ENCODE data around the gene VPREB3. TPM values are rescaled to one million over a fixed set of nuclear protein-coding genes. Genes with fewer than 3 reads are reported as not detected.
A peak's percentile ranks its signal among the peaks of the same experiment; 100 is the strongest.

VPREB3 gene
- total RNA-seq, 1 experiment from 2014 or later, result 642 TPM

- no peaks in the 10 kb centered on the region for H3K9me2 ChIP-seq (replicated peaks; ENCODE audit: insufficient read depth, low read length)
- H3K27me3 ChIP-seq (ENCODE audit: low read length), result no peaks in the 10 kb centered on the region
- peaks cover 44% of the 10 kb centered on the region for H3K4me1 ChIP-seq (ENCODE audit: low read length)
- peaks cover 4% of the 10 kb centered on the region; the same call in 1 of the 2 replicates for H4K20me1 ChIP-seq (ENCODE audit: insufficient read depth, low read depth, low read length)
- H2AFZ ChIP-seq (ENCODE audit: low read length), result no peak overlapping the region
- H3K4me3 ChIP-seq (ENCODE audit: low read length), result peak overlapping the region; percentile 87; the same call in 1 of the 2 replicates
- H3K4me2 ChIP-seq (ENCODE audit: low read depth, low read length, poor library complexity, severe bottlenecking), result peak overlapping the region; percentile 68
- H3K9ac ChIP-seq (ENCODE audit: low read length), result peak overlapping the region; percentile 92
- DNase-seq, result peak; percentile 45
- H3K9me3 ChIP-seq (ENCODE audit: low read length), result no peaks in the 10 kb centered on the region
- H3K27ac ChIP-seq (ENCODE audit: low read length), result peak overlapping the region; percentile 81
- H3K79me2 ChIP-seq (ENCODE audit: low read length), result peaks cover 20% of the 10 kb centered on the region; the same call in 1 of the 2 replicates
- H3K36me3 ChIP-seq (ENCODE audit: insufficient read depth, low read length), result no peaks in the 10 kb centered on the region
Observed at GRCh38 chr22:23774114-23774921, 20.1 kb upstream of the VPREB3 start.

- Histone ChIP-seq H3K4me3 (ENCODE audit: low read length) (peak overlapping the region; percentile 87), H2AFZ (ENCODE audit: low read length) (no peak overlapping the region), H3K36me3 (ENCODE audit: insufficient read depth, low read length) (no peaks in the 10 kb centered on the region), H4K20me1 (ENCODE audit: insufficient read depth, low read depth, low read length) (peaks cover 4% of the 10 kb centered on the region; the same call in 1 of the 2 replicates), H3K79me2 (ENCODE audit: low read length) (peaks cover 20% of the 10 kb centered on the region; the same call in 1 of the 2 replicates), H3K9me2 (replicated peaks; ENCODE audit: insufficient read depth, low read length) (no peaks in the 10 kb centered on the region), H3K4me2 (ENCODE audit: low read depth, low read length, poor library complexity, severe bottlenecking) (peak overlapping the region; percentile 68), H3K27ac (ENCODE audit: low read length) (peak overlapping the region; percentile 81), H3K4me1 (ENCODE audit: low read length) (peaks cover 52% of the 10 kb centered on the region), H3K9ac (ENCODE audit: low read length) (peak overlapping the region; percentile 92), H3K9me3 (ENCODE audit: low read length) (no peaks in the 10 kb centered on the region), H3K27me3 (ENCODE audit: low read length) (no peaks in the 10 kb centered on the region)
- DNase-seq, result peak; percentile 40
Observed at GRCh38 chr22:23773483-23774113, 19.4 kb upstream of the VPREB3 start.

- no peaks in the 10 kb centered on the region for H3K9me3 ChIP-seq (ENCODE audit: low read length)
- H3K79me2 ChIP-seq (ENCODE audit: low read length), result peaks cover 24% of the 10 kb centered on the region; the same call in 1 of the 2 replicates
- no peaks in the 10 kb centered on the region for H3K36me3 ChIP-seq (ENCODE audit: insufficient read depth, low read length)
- H3K4me1 ChIP-seq (ENCODE audit: low read length), result peaks cover 55% of the 10 kb centered on the region
- no peaks in the 10 kb centered on the region for H3K9me2 ChIP-seq (replicated peaks; ENCODE audit: insufficient read depth, low read length)
- H3K27ac ChIP-seq (ENCODE audit: low read length), result peak within 1 kb of the TSS; percentile 97
- DNase-seq, result peak; percentile 89
- peak within 1 kb of the TSS; percentile 68 for H3K4me2 ChIP-seq (ENCODE audit: low read depth, low read length, poor library complexity, severe bottlenecking)
- no peaks in the 10 kb centered on the region for H3K27me3 ChIP-seq (ENCODE audit: low read length)
- H3K9ac ChIP-seq (ENCODE audit: low read length), result peak within 1 kb of the TSS; percentile 92
- H3K4me3 ChIP-seq (ENCODE audit: low read length), result peak within 1 kb of the TSS; percentile 87
- H4K20me1 ChIP-seq (ENCODE audit: insufficient read depth, low read depth, low read length), result peaks cover 4% of the 10 kb centered on the region; the same call in 1 of the 2 replicates
- H2AFZ ChIP-seq (ENCODE audit: low read length), result peak within 1 kb of the TSS; percentile 87; the same call in 1 of the 2 replicates
Observed at GRCh38 chr22:23772649-23773473, 18.6 kb upstream of the VPREB3 start, which contains the start of gene MMP11. Gene MMP11, plus strand, starts transcription at chr22:23772849. Its CDS starts 22 bp downstream, at chr22:23772871.

- Histone ChIP-seq H3K4me3 (ENCODE audit: low read length) (peak overlapping the region; percentile 87), H3K27me3 (ENCODE audit: low read length) (no peaks in the 10 kb centered on the region), H3K9me3 (ENCODE audit: low read length) (no peaks in the 10 kb centered on the region), H3K4me2 (ENCODE audit: low read depth, low read length, poor library complexity, severe bottlenecking) (peak overlapping the region; percentile 68), H4K20me1 (ENCODE audit: insufficient read depth, low read depth, low read length) (peaks cover 4% of the 10 kb centered on the region; the same call in 1 of the 2 replicates), H3K9ac (ENCODE audit: low read length) (peak overlapping the region; percentile 92), H3K27ac (ENCODE audit: low read length) (peak overlapping the region; percentile 97), H3K9me2 (replicated peaks; ENCODE audit: insufficient read depth, low read length) (no peaks in the 10 kb centered on the region), H3K36me3 (ENCODE audit: insufficient read depth, low read length) (no peaks in the 10 kb centered on the region; the same call in 1 of the 2 replicates), H2AFZ (ENCODE audit: low read length) (peak overlapping the region; percentile 87; the same call in 1 of the 2 replicates), H3K4me1 (ENCODE audit: low read length) (peaks cover 55% of the 10 kb centered on the region), H3K79me2 (ENCODE audit: low read length) (peaks cover 25% of the 10 kb centered on the region)
- peak; percentile 65 for DNase-seq
Observed at GRCh38 chr22:23772315-23772648, 18.1 kb upstream of the VPREB3 start.

GRCh38 chr22:23769321-23769965 lies 15.2 kb upstream of the VPREB3 start:
- Histone ChIP-seq H3K4me2 (ENCODE audit: low read depth, low read length, poor library complexity, severe bottlenecking) (peak overlapping the region; percentile 87), H2AFZ (ENCODE audit: low read length) (peak overlapping the region; percentile 47; the same call in 1 of the 2 replicates), H3K9ac (ENCODE audit: low read length) (peak overlapping the region; percentile 99), H3K4me1 (ENCODE audit: low read length) (peaks cover 79% of the 10 kb centered on the region), H3K9me2 (replicated peaks; ENCODE audit: insufficient read depth, low read length) (no peaks in the 10 kb centered on the region), H3K9me3 (ENCODE audit: low read length) (no peaks in the 10 kb centered on the region), H3K27ac (ENCODE audit: low read length) (peak overlapping the region; percentile 97), H3K79me2 (ENCODE audit: low read length) (peaks cover 37% of the 10 kb centered on the region), H4K20me1 (ENCODE audit: insufficient read depth, low read depth, low read length) (peaks cover 14% of the 10 kb centered on the region), H3K27me3 (ENCODE audit: low read length) (no peaks in the 10 kb centered on the region), H3K36me3 (ENCODE audit: insufficient read depth, low read length) (peaks cover 24% of the 10 kb centered on the region), H3K4me3 (ENCODE audit: low read length) (peak overlapping the region; percentile 88)
- peak; percentile 67 for DNase-seq

GRCh38 chr22:23767673-23768548 lies 13.7 kb upstream of the VPREB3 start, which contains the start of gene CHCHD10:
Gene CHCHD10, minus strand, starts transcription at chr22:23767972. Its CDS starts 98 bp downstream, at chr22:23767874.
- H3K9ac ChIP-seq (ENCODE audit: low read length), result peak within 1 kb of the TSS; percentile 99
- H3K4me1 ChIP-seq (ENCODE audit: low read length), result peaks cover 81% of the 10 kb centered on the region
- H3K27ac ChIP-seq (ENCODE audit: low read length), result peak within 1 kb of the TSS; percentile 97
- peaks cover 16% of the 10 kb centered on the region for H4K20me1 ChIP-seq (ENCODE audit: insufficient read depth, low read depth, low read length)
- H3K4me3 ChIP-seq (ENCODE audit: low read length), result peak within 1 kb of the TSS; percentile 88
- H3K9me2 ChIP-seq (replicated peaks; ENCODE audit: insufficient read depth, low read length), result no peaks in the 10 kb centered on the region
- peak within 1 kb of the TSS; percentile 87 for H3K4me2 ChIP-seq (ENCODE audit: low read depth, low read length, poor library complexity, severe bottlenecking)
- H3K36me3 ChIP-seq (ENCODE audit: insufficient read depth, low read length), result peaks cover 28% of the 10 kb centered on the region
- no peaks in the 10 kb centered on the region for H3K27me3 ChIP-seq (ENCODE audit: low read length)
- peaks cover 23% of the 10 kb centered on the region for H3K79me2 ChIP-seq (ENCODE audit: low read length)
- H2AFZ ChIP-seq (ENCODE audit: low read length), result no peak within 1 kb of the TSS
- no peaks in the 10 kb centered on the region for H3K9me3 ChIP-seq (ENCODE audit: low read length)
- DNase-seq, result peak; percentile 96

GRCh38 chr22:23767303-23767672 lies 13.1 kb upstream of the VPREB3 start:
- peaks cover 28% of the 10 kb centered on the region for H3K36me3 ChIP-seq (ENCODE audit: insufficient read depth, low read length)
- H3K27ac ChIP-seq (ENCODE audit: low read length), result peak overlapping the region; percentile 97
- peak overlapping the region; percentile 99 for H3K9ac ChIP-seq (ENCODE audit: low read length)
- peak overlapping the region; percentile 87 for H3K4me2 ChIP-seq (ENCODE audit: low read depth, low read length, poor library complexity, severe bottlenecking)
- no peaks in the 10 kb centered on the region for H3K9me2 ChIP-seq (replicated peaks; ENCODE audit: insufficient read depth, low read length)
- H3K79me2 ChIP-seq (ENCODE audit: low read length), result peaks cover 23% of the 10 kb centered on the region
- H3K9me3 ChIP-seq (ENCODE audit: low read length), result no peaks in the 10 kb centered on the region
- no peak for DNase-seq
- H3K27me3 ChIP-seq (ENCODE audit: low read length), result no peaks in the 10 kb centered on the region
- peak overlapping the region; percentile 88 for H3K4me3 ChIP-seq (ENCODE audit: low read length)
- H2AFZ ChIP-seq (ENCODE audit: low read length), result no peak overlapping the region
- H3K4me1 ChIP-seq (ENCODE audit: low read length), result peaks cover 83% of the 10 kb centered on the region
- H4K20me1 ChIP-seq (ENCODE audit: insufficient read depth, low read depth, low read length), result peaks cover 16% of the 10 kb centered on the region

All from Karpas-422 (cell line).